Testis (tissue), 2 donors: ENCODE measurements around the gene N4BP3.

Source experiments
- POLR2A ChIP-seq: fragments of 450-650 bp; IDR thresholded peaks from one replicate; pipeline ENCODE4 v1.6.1; 2017; ENCODE audit warnings: antibody characterized with exemption, mild to moderate bottlenecking, moderate library complexity
- TF ChIP-seq, protein P1 (sequence below), 3 experiments: fragments of 450-650 bp in 2 of 3; fragments of 200-600 bp in 1 of 3; sonication (generic) in 1 of 3; IDR thresholded peaks; one replicate each; pipeline ENCODE4 v1.5.1; 2016 to 2019; ENCODE audit warnings: antibody characterized with exemption in 3 of 3, mild to moderate bottlenecking in 2 of 3, moderate library complexity in 1 of 3

GRCh38 chr5:178090856-178091255 lies 22.5 kb upstream of the N4BP3 start:
- TF ChIP-seq POLR2A = no peak
- TF ChIP-seq, protein P1, sequence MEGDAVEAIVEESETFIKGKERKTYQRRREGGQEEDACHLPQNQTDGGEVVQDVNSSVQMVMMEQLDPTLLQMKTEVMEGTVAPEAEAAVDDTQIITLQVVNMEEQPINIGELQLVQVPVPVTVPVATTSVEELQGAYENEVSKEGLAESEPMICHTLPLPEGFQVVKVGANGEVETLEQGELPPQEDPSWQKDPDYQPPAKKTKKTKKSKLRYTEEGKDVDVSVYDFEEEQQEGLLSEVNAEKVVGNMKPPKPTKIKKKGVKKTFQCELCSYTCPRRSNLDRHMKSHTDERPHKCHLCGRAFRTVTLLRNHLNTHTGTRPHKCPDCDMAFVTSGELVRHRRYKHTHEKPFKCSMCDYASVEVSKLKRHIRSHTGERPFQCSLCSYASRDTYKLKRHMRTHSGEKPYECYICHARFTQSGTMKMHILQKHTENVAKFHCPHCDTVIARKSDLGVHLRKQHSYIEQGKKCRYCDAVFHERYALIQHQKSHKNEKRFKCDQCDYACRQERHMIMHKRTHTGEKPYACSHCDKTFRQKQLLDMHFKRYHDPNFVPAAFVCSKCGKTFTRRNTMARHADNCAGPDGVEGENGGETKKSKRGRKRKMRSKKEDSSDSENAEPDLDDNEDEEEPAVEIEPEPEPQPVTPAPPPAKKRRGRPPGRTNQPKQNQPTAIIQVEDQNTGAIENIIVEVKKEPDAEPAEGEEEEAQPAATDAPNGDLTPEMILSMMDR (IDR thresholded peaks at IDR 0.05) = no peak
